GM12892 (cell line): ENCODE results near the gene RBKS.
"Not testable (repeated sequence)": the region's sequence is repeated elsewhere in the genome, so short reads cannot be mapped to it uniquely, and the experiment has no call there.

Experiments used
- DNase-seq: peaks from one replicate; pipeline ENCODE4 v3.0.0; 2011; ENCODE audit not compliant: insufficient read length
- FAIRE-seq: peaks from 2 replicates; lab custom pipeline; 2011; peaks lifted over from hg19 to GRCh38; lab: Jason Lieb, UNC
- POLR2A ChIP-seq: IDR thresholded peaks from 2 replicates; pipeline ENCODE4 v1.6.1; 2011; ENCODE audit warnings: low read depth, low read length, control low read depth
- POLR2AphosphoS5 ChIP-seq: IDR thresholded peaks from 2 replicates; pipeline ENCODE4 v1.6.1; 2011; ENCODE audit warnings: low read depth, low read length, control low read depth
- TAF1 ChIP-seq: IDR thresholded peaks from 2 replicates; pipeline ENCODE4 v1.6.1; 2011; ENCODE audit warnings: low read depth, mild to moderate bottlenecking, control low read depth, low read length, borderline replicate concordance

Gene RBKS

GRCh38 chr2:27878825-27879224 lies 11.4 kb downstream of the RBKS start:
- no peak for TF ChIP-seq TAF1
- no peak for TF ChIP-seq POLR2A
- TF ChIP-seq POLR2AphosphoS5 = no peak
- FAIRE-seq (no peak), DNase-seq (no peak)

DNA sequence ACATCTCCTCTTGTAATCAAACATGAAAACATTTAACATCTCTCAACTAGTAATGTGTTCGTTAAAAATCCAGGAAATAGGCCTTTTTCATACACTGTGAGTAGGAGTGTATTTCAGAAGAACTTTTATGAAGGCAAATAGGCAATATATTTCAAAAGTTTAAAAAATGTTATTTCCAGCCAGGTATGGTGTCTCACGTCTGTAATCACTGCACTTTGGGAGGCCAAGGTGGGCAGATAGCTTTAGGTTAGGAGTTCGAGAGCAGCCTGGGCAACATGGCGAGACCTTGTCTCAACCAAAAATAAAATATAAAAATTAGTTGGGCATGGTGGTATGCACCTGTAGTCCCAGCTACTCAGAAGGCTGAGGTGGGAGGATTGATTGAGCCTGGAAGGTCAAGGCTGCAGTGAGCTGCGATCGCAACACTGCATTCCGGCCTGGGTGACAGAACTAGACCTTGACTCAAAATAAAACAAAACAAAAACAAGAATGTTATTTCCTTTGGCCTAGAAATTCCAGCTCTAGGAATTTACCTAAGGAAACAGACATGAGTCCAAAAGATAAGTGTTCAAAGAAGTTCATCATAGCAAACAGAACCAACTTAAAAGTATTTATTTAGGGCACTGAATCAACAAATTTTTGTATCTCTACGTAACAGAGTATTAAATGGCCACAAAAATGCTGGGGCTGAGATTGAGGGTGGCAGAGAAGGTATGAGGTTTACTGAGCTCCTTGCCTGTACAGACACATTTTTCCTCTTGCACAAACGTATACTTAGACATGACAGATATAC lies 14.9 kb downstream of the RBKS start:
- no peak for FAIRE-seq

GRCh38 chr2:27873091-27873490 lies 17.1 kb downstream of the RBKS start:
- DNase-seq = no peak
- FAIRE-seq = no peak
- no peak for TF ChIP-seq TAF1
- TF ChIP-seq POLR2A = no peak
- no peak for TF ChIP-seq POLR2AphosphoS5

More for the DNA sequence above, 14.9 kb downstream of the RBKS start:
- DNase-seq = no peak
- TF ChIP-seq TAF1 = no peak
- TF ChIP-seq POLR2A = no peak
- TF ChIP-seq POLR2AphosphoS5 = no peak

- TF ChIP-seq POLR2AphosphoS5 = no peak
- TF ChIP-seq POLR2A = no peak
- TF ChIP-seq TAF1 = no peak
- no peak for DNase-seq
These were observed 18.4 kb downstream of the RBKS start for GRCh38 chr2:27871802-27872201.

GRCh38 chr2:27870724-27871123 lies 19.5 kb downstream of the RBKS start:
- FAIRE-seq = no peak
- no peak for DNase-seq
- TF ChIP-seq POLR2A (no peak), POLR2AphosphoS5 (no peak), TAF1 (no peak)

More at GRCh38 chr2:27871802-27872201, 18.4 kb downstream of the RBKS start:
- FAIRE-seq = no peak

DNA sequence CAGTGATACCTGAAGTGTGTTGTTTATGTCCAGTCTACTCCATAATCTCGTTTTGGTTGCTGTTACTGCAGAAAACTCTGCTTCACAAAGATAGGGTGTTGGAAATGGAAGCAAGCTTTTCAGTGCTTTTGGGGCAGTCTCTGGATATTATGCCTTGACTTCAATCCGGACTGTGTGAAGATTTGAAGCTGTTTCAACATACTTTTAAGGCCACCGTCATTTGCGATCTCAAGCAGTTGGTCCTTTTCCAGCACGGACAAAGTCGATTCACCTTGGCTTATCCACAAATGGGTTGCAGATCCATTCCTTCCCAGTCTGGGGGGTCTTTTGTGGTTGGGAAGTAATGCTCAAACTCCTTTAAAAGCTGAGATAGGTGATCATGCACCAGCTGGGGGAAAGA lies 20.4 kb downstream of the RBKS start:
- FAIRE-seq (no peak), DNase-seq (no peak)
- TF ChIP-seq TAF1 (no peak), POLR2AphosphoS5 (no peak), POLR2A (no peak)

- no peak for TF ChIP-seq POLR2A
- no peak for TF ChIP-seq POLR2AphosphoS5
- TF ChIP-seq TAF1 = no peak
These were observed 23.9 kb downstream of the RBKS start for GRCh38 chr2:27866237-27866636.

GRCh38 chr2:27863955-27864354 lies 26.2 kb downstream of the RBKS start:
- not testable (repeated sequence) for FAIRE-seq, DNase-seq

More at GRCh38 chr2:27866237-27866636, 23.9 kb downstream of the RBKS start:
- FAIRE-seq = no peak
- DNase-seq = no peak

GRCh38 chr2:27863146-27863545 lies 27.0 kb downstream of the RBKS start:
- no peak for FAIRE-seq
- no peak for TF ChIP-seq TAF1
- no peak for TF ChIP-seq POLR2A
- TF ChIP-seq POLR2AphosphoS5 = no peak
- DNase-seq = no peak

GRCh38 chr2:27860111-27860510 lies 30.1 kb downstream of the RBKS start:
- no peak for FAIRE-seq

DNA sequence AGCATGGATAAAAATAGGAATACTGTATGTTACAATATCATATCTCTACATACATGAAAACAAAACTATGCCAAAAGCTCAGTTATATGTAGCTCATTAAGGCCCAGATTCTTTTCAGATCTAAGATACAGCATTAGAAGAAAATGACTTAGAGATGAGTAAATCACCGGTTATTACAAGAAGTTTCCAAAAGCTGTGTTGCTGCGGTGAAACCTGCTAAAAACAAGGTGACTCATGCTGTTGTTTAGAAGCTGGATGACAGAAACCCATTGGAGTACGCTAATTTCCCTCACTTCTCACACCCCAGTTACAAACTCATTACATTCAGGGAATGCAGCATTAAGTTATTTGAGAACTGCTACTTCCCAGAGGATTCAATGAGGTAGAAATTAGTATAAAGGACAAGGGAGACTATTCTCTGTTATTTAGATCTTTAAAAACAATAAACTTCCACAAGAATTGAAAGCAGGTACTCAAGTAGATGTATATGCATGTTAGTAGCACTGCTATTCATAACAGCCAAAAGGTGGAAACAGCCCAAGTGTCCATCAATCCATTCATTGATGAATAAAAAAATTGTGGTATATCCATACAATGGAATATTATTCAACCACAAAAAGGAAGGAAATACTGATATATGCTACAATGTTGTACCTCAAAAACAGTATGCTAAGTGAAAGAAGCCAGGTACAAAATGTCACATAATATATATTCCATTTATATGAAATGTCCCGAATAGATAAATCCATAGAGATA lies 32.6 kb downstream of the RBKS start:
- TF ChIP-seq POLR2A (no peak), POLR2AphosphoS5 (no peak), TAF1 (no peak)
- FAIRE-seq (no peak), DNase-seq (no peak)

More at GRCh38 chr2:27860111-27860510, 30.1 kb downstream of the RBKS start:
- DNase-seq = no peak
- TF ChIP-seq TAF1 (no peak), POLR2AphosphoS5 (no peak), POLR2A (no peak)

DNA sequence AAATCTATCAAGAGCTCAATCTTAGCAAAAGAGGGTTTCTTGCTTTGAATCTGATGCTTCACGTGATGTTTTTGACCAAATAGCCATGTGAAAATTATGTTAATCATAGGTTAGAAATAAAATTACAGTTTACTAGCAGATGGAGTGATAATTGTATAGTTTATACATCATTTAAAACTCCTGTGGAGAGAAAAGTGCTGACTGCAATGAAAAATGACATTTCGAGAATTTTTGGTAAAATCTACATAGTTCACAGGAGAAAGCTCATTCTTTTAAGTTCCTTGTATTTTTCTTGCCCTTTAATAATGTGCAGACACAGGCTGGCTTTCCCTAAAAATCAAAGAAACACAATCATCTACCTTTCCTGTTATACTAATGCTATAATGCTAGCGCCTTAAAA lies 33.2 kb downstream of the RBKS start:
- DNase-seq (no peak), FAIRE-seq (no peak)
- TF ChIP-seq POLR2A (no peak), POLR2AphosphoS5 (no peak), TAF1 (no peak)
